Measurements from ENCODE around the gene PCDHA13. TPM values are rescaled to one million over a fixed set of nuclear protein-coding genes. Genes with fewer than 3 reads are reported as not detected.

Gene PCDHA13
- total and polyA plus RNA-seq, 2 of the 4 experiments (the other 2 are of a cell fraction): not detected

GRCh38 chr5:140870221-140871201, 11.4 kb upstream of the PCDHA13 start:
- Histone ChIP-seq H3K36me3 (ENCODE audit: control insufficient read depth, insufficient read depth, low read length) (no peaks in the 10 kb centered on the region), H3K4me2 (ENCODE audit: low read depth, low read length) (no peak overlapping the region), H3K4me3 (ENCODE audit: insufficient read depth, low read depth, low read length) (no peak overlapping the region), H3K9me1 (ENCODE audit: insufficient read depth, low read length) (no peaks in the 10 kb centered on the region), H3K27me3 (ENCODE audit: control insufficient read depth, insufficient read depth, low read length) (no peaks in the 10 kb centered on the region), H2AK5ac (ENCODE audit: low read depth, low read length) (no peak overlapping the region), H4K91ac (ENCODE audit: insufficient read depth, low read depth, low read length) (no peak overlapping the region), H2BK5ac (ENCODE audit: low read depth, low read length, poor library complexity, severe bottlenecking) (no peak overlapping the region), H2AFZ (replicated peaks; ENCODE audit: low read length, poor library complexity) (no peak overlapping the region), H3K14ac (replicated peaks; ENCODE audit: low read depth, low read length) (no peak overlapping the region), H3K18ac (ENCODE audit: low read depth, low read length) (no peak overlapping the region), H4K20me1 (ENCODE audit: insufficient read depth, low read length) (no peaks in the 10 kb centered on the region), H3K79me1 (ENCODE audit: low read depth in 1 of 2, low read length in 2 of 2) (no peaks in the 10 kb centered on the region), H3K9me3 (ENCODE audit: control insufficient read depth, insufficient read depth, low read length) (peaks cover 20% of the 10 kb centered on the region), H2BK15ac (ENCODE audit: low read depth, low read length) (no peak overlapping the region), H3K4ac (ENCODE audit: low read depth, low read length) (no peak overlapping the region), H2AK9ac (replicated peaks; ENCODE audit: low read depth, low read length, poor library complexity) (no peak overlapping the region), H3K23ac (ENCODE audit: low read depth, low read length) (no peak overlapping the region), H4K8ac (ENCODE audit: low read depth in 2 of 2, low read length in 2 of 2) (no peak overlapping the region), H3K4me1 (ENCODE audit: control insufficient read depth, insufficient read depth, low read length) (no peaks in the 10 kb centered on the region), H3K27ac (ENCODE audit: insufficient read depth, low read length) (no peak overlapping the region), H2BK120ac (ENCODE audit: low read depth, low read length) (no peak overlapping the region), H3K9ac (ENCODE audit: low read depth, low read length) (no peak overlapping the region), H3K56ac (ENCODE audit: extremely low read depth, insufficient read depth, low read length) (no peak overlapping the region), H4K5ac (ENCODE audit: low read depth, low read length) (no peak overlapping the region), H2BK20ac (ENCODE audit: low read depth, low read length) (no peak overlapping the region)
- ChIA-PET POLR2A (ENCODE audit: unreplicated experiment) (no interaction called here), CTCF (no interaction called here)
- WGBS, 2 experiments (ENCODE audit: extremely low coverage in 2 of 2, insufficient read length in 1 of 2): 49% methylated on average over 96 of the region's 114 CpGs; no CpG with 5 or more reads in 1 of the 2 experiments
- intact Hi-C loops (cut with micrococcal nuclease) (no loop called here), dilution Hi-C loops (cut with HindIII; ENCODE audit: low sequenced_read_pairs, unreplicated experiment) (no loop called here), in situ Hi-C loops (cut with MboI; ENCODE audit: low sequenced_read_pairs) (no loop called here)
- TF ChIP-seq RAD21 (IDR thresholded peaks at IDR 0.05; ENCODE audit: low read length): no peak
- TF ChIP-seq SMC3 (IDR thresholded peaks at IDR 0.05; ENCODE audit: low read depth, low read length): no peak
- no peak for TF ChIP-seq RFX5 (IDR thresholded peaks at IDR 0.05; ENCODE audit: low read depth, low read length)
- DNase-seq (no peak), ATAC-seq (ENCODE audit: low read depth) (no peak)
- BruUV-seq (replicated peaks): no TSS peak

All from IMR-90 (cell line).